ENCODE data around the gene ZMYM3. TPM values are rescaled to one million over a fixed set of nuclear protein-coding genes. Genes with fewer than 3 reads are reported as not detected.

The ZMYM3 gene
- total RNA-seq, 1 experiment from 2014 or later, result 47.6 TPM

GRCh38 chrX:71217298-71217697 is 36.6 kb downstream of the ZMYM3 start:
- Histone ChIP-seq H3K9me3 (ENCODE audit: low read depth, low read length, poor library complexity, severe bottlenecking) (no peaks in the 10 kb centered on the region), H3K27me3 (replicated peaks; ENCODE audit: insufficient read depth, low read depth, low read length, poor library complexity) (no peaks in the 10 kb centered on the region), H3K4me3 (ENCODE audit: low read depth, low read length, poor library complexity, severe bottlenecking) (no peak overlapping the region), H3K36me3 (ENCODE audit: insufficient read depth, low read length, poor library complexity, severe bottlenecking) (no peaks in the 10 kb centered on the region), H3K27ac (ENCODE audit: low read depth, low read length, poor library complexity, severe bottlenecking) (no peak overlapping the region), H3K4me1 (ENCODE audit: insufficient read depth, low read length, poor library complexity, severe bottlenecking) (no peaks in the 10 kb centered on the region)
- POLR2A ChIA-PET (ENCODE audit: low non-redundant PET), result no interaction called here
- CTCF ChIA-PET, result no interaction called here
- no TSS peak for BruUV-seq (replicated peaks)
- no peak for TF ChIP-seq EZH2 (IDR thresholded peaks at IDR 0.05; ENCODE audit: borderline replicate concordance, low read depth, low read length, poor library complexity, severe bottlenecking)
- TF ChIP-seq CTCF (conservative IDR thresholded peaks at IDR 0.05; ENCODE audit: low read depth, low read length), result no peak
- no peak for DNase-seq (ENCODE audit: low spot score)
- intact Hi-C loops (cut with micrococcal nuclease; ENCODE audit: unreplicated experiment), result no loop called here

- TF ChIP-seq EZH2 (IDR thresholded peaks at IDR 0.05; ENCODE audit: borderline replicate concordance, low read depth, low read length, poor library complexity, severe bottlenecking) (no peak), CTCF (conservative IDR thresholded peaks at IDR 0.05; ENCODE audit: low read depth, low read length) (no peak)
- BruUV-seq (replicated peaks), result no TSS peak
- intact Hi-C loops (cut with micrococcal nuclease; ENCODE audit: unreplicated experiment), result no loop called here
- POLR2A ChIA-PET (ENCODE audit: low non-redundant PET), result no interaction called here
- no peak for DNase-seq (ENCODE audit: low spot score)
- no peaks in the 10 kb centered on the region for H3K27me3 ChIP-seq (replicated peaks; ENCODE audit: insufficient read depth, low read depth, low read length, poor library complexity)
- CTCF ChIA-PET, result no interaction called here
- H3K4me3 ChIP-seq (ENCODE audit: low read depth, low read length, poor library complexity, severe bottlenecking), result no peak overlapping the region
- H3K9me3 ChIP-seq (ENCODE audit: low read depth, low read length, poor library complexity, severe bottlenecking), result no peaks in the 10 kb centered on the region
- no peaks in the 10 kb centered on the region for H3K4me1 ChIP-seq (ENCODE audit: insufficient read depth, low read length, poor library complexity, severe bottlenecking)
- no peaks in the 10 kb centered on the region for H3K36me3 ChIP-seq (ENCODE audit: insufficient read depth, low read length, poor library complexity, severe bottlenecking)
- no peak overlapping the region for H3K27ac ChIP-seq (ENCODE audit: low read depth, low read length, poor library complexity, severe bottlenecking)
Observed at GRCh38 chrX:71216485-71216884, 37.5 kb downstream of the ZMYM3 start.

- no peaks in the 10 kb centered on the region for H3K27me3 ChIP-seq (replicated peaks; ENCODE audit: insufficient read depth, low read depth, low read length, poor library complexity)
- intact Hi-C loops (cut with micrococcal nuclease; ENCODE audit: unreplicated experiment), result no loop called here
- ChIA-PET CTCF (interaction anchor here (0.6 kb wide), 1 partner anchor 11 kb away, joined by 5 read pairs; no protein-coding TSS in a partner anchor), POLR2A (ENCODE audit: low non-redundant PET) (no interaction called here)
- H3K4me3 ChIP-seq (ENCODE audit: low read depth, low read length, poor library complexity, severe bottlenecking), result no peak overlapping the region
- H3K36me3 ChIP-seq (ENCODE audit: insufficient read depth, low read length, poor library complexity, severe bottlenecking), result no peaks in the 10 kb centered on the region
- TF ChIP-seq CTCF (conservative IDR thresholded peaks at IDR 0.05; ENCODE audit: low read depth, low read length) (no peak), EZH2 (IDR thresholded peaks at IDR 0.05; ENCODE audit: borderline replicate concordance, low read depth, low read length, poor library complexity, severe bottlenecking) (no peak)
- no TSS peak for BruUV-seq (replicated peaks)
- no peak overlapping the region for H3K27ac ChIP-seq (ENCODE audit: low read depth, low read length, poor library complexity, severe bottlenecking)
- no peaks in the 10 kb centered on the region for H3K9me3 ChIP-seq (ENCODE audit: low read depth, low read length, poor library complexity, severe bottlenecking)
- DNase-seq (ENCODE audit: low spot score), result no peak
- no peaks in the 10 kb centered on the region for H3K4me1 ChIP-seq (ENCODE audit: insufficient read depth, low read length, poor library complexity, severe bottlenecking)
Observed at GRCh38 chrX:71215338-71215912, 38.5 kb downstream of the ZMYM3 start.
